ENCODE measurements around the gene TLE2.

Gene TLE2

GRCh38 chr19:2978772-2979171, 50.3 kb downstream of the TLE2 start:
- in situ Hi-C loops (cut with HindIII; ENCODE audit: low sequenced_read_pairs), result no loop called here
- no peak for TF ChIP-seq CTCF (IDR thresholded peaks at IDR 0.05; ENCODE audit: low read depth, low read length)
- DNase-seq (ENCODE audit: low read depth, low spot score), result no peak
- H3K4me3 ChIP-seq (ENCODE audit: low read depth, low read length), result no peak overlapping the region

GRCh38 chr19:2978166-2978767, 50.8 kb downstream of the TLE2 start:
- no peak for TF ChIP-seq CTCF (IDR thresholded peaks at IDR 0.05; ENCODE audit: low read depth, low read length)
- in situ Hi-C loops (cut with HindIII; ENCODE audit: low sequenced_read_pairs), result no loop called here
- H3K4me3 ChIP-seq (ENCODE audit: low read depth, low read length), result no peak overlapping the region

GRCh38 chr19:2977746-2978138, 51.3 kb downstream of the TLE2 start:
- DNase-seq (ENCODE audit: low read depth, low spot score), result no peak
- TF ChIP-seq CTCF (IDR thresholded peaks at IDR 0.05; ENCODE audit: low read depth, low read length), result no peak
- peak overlapping the region; percentile 21 for H3K4me3 ChIP-seq (ENCODE audit: low read depth, low read length)
- in situ Hi-C loops (cut with HindIII; ENCODE audit: low sequenced_read_pairs), result no loop called here

More at GRCh38 chr19:2978166-2978767, 50.8 kb downstream of the TLE2 start:
- DNase-seq (ENCODE audit: low read depth, low spot score), result no peak

- DNase-seq (ENCODE audit: low read depth, low spot score), result peak; percentile 94
- peak within 1 kb of the TSS; percentile 51 for H3K4me3 ChIP-seq (ENCODE audit: low read depth, low read length)
- TF ChIP-seq CTCF (IDR thresholded peaks at IDR 0.05; ENCODE audit: low read depth, low read length), result no peak
- in situ Hi-C loops (cut with HindIII; ENCODE audit: low sequenced_read_pairs), result no loop called here
These were observed 51.9 kb downstream of the TLE2 start, which contains the start of gene TLE6 for GRCh38 chr19:2977001-2977745. Gene TLE6, plus strand, starts transcription at chr19:2977564. Its CDS starts 670 bp downstream, at chr19:2978234.

GRCh38 chr19:2976609-2977000, 52.5 kb downstream of the TLE2 start:
- no peak for DNase-seq (ENCODE audit: low read depth, low spot score)
- in situ Hi-C loops (cut with HindIII; ENCODE audit: low sequenced_read_pairs), result no loop called here
- no peak for TF ChIP-seq CTCF (IDR thresholded peaks at IDR 0.05; ENCODE audit: low read depth, low read length)
- H3K4me3 ChIP-seq (ENCODE audit: low read depth, low read length), result peak overlapping the region; percentile 51

- H3K4me3 ChIP-seq (ENCODE audit: low read depth, low read length), result no peak overlapping the region
- in situ Hi-C loops (cut with HindIII; ENCODE audit: low sequenced_read_pairs), result no loop called here
- no peak for DNase-seq (ENCODE audit: low read depth, low spot score)
- no peak for TF ChIP-seq CTCF (IDR thresholded peaks at IDR 0.05; ENCODE audit: low read depth, low read length)
These were observed 54.6 kb downstream of the TLE2 start for GRCh38 chr19:2974342-2975041.

Measured in astrocyte of the spinal cord (primary cell).